WI38 (cell line): ENCODE data around the gene MYBBP1A.
"Not testable (repeated sequence)": the region's sequence is repeated elsewhere in the genome, so short reads cannot be mapped to it uniquely, and the experiment has no call there.

ENCODE experiments used
- H3K4me3 ChIP-seq: 2 replicates; pipeline ENCODE4 v1.5.1; 2011; ENCODE audit warnings: low read depth, mild to moderate bottlenecking, control low read depth, low read length
- TF ChIP-seq, protein P1 (sequence below): IDR thresholded peaks from 2 replicates; pipeline ENCODE4 v1.5.1; 2012; ENCODE audit warnings: low read depth, mild to moderate bottlenecking, control low read depth, low read length

The MYBBP1A gene

DNA sequence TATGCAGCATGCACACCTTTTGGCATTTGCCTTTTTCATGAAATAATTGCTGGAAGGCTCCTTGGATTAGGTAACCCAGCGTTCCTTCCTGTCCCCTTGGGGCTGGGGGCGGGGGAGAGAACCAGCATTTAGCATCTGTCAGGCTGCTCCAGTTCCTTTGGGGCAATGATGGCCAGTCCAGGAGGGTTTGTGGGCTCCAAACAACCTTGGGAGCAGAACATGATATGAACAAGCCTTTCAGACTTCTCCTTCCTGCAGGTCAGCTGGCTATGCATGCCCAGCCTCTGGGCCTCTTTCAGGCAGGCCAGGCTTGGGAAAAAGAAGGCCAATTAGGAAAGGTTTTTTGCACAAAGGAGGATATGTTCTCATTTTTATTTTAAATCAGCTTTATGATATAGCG, 28.0 kb upstream of the MYBBP1A start:
- H3K4me3 ChIP-seq = no peak overlapping the region
- TF ChIP-seq, protein P1, sequence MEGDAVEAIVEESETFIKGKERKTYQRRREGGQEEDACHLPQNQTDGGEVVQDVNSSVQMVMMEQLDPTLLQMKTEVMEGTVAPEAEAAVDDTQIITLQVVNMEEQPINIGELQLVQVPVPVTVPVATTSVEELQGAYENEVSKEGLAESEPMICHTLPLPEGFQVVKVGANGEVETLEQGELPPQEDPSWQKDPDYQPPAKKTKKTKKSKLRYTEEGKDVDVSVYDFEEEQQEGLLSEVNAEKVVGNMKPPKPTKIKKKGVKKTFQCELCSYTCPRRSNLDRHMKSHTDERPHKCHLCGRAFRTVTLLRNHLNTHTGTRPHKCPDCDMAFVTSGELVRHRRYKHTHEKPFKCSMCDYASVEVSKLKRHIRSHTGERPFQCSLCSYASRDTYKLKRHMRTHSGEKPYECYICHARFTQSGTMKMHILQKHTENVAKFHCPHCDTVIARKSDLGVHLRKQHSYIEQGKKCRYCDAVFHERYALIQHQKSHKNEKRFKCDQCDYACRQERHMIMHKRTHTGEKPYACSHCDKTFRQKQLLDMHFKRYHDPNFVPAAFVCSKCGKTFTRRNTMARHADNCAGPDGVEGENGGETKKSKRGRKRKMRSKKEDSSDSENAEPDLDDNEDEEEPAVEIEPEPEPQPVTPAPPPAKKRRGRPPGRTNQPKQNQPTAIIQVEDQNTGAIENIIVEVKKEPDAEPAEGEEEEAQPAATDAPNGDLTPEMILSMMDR = no peak

DNA sequence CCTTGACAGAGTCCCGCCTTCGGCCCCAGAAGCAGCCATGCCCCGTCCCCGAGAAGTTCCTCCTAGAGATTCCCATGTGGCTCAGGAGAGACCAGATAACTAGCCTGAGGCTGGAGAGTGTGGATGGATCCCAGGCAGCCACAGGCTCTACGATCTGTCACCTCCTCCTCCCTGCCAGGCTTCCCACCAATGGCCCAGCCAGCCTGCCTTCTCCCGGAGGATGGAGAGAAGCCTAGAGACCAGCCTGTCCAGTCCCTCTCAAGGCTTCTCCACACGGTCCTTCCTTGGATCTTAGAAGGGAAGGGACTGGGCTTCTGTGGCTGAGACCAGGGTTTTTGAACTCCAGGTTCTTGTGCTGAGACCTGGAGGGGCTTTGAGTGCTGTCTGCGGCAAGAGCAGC, 27.5 kb upstream of the MYBBP1A start:
- TF ChIP-seq, protein P1 = no peak
- no peak overlapping the region for H3K4me3 ChIP-seq

DNA sequence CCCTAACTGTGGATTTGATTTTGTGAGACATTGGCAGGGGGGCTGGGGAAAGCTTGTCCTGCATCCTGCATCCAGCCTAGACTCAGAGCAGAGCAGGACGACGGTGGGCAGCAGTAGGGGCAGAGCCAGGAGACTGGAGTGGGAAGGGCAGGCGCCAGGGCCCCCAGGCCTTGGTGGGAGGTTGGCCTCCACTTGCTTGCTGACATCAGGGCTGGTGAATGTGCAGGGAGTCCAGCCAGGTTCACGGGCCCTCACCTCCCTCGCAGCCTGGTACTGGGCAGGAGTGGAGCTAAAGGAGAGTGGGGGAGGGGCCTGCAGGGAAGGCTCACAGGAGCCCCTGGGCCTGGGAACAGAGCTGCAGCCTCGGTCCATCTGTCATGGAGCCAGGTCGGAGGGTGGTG, 26.9 kb upstream of the MYBBP1A start:
- H3K4me3 ChIP-seq = no peak overlapping the region
- TF ChIP-seq, protein P1 = no peak

DNA sequence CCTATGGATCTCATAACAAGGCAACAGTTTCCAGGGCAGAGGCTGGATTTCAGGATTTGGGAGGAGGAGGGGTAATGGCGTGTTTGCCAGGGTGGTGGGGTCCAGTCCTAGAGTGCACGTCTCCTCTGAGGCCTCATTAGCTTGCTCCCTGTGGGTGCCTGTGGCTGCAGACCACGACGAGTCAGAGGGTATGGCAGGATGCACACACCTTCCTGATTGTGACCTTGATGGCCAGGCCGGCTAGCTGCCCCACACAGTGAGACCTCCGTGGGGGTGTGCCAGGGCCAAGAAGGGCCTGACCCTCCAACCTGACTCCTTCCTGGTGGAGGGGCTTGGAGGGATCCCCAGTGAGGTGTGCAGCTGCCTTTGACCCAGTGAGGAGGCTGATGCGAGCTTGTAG, 25.1 kb upstream of the MYBBP1A start:
- TF ChIP-seq, protein P1 = no peak
- H3K4me3 ChIP-seq = no peak overlapping the region

DNA sequence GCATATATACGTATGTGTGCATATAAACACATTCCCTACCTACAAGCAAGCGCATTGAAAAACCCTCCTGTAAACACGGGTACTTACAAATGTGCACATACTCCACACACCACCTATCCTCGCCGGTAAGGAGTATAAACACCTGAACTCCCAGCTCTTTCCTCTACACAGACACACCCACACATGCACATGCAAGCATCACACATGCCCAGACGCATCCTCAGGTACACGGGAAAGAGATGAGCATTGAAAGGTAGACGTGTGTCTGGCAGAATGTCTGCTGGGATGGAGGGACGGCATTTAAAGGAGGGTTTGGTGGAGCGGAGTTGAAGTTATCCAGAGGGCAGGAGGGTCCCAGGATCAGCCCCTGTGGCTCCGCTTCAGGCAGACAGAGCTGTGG, 24.5 kb upstream of the MYBBP1A start:
- TF ChIP-seq, protein P1 = no peak
- no peak overlapping the region for H3K4me3 ChIP-seq

DNA sequence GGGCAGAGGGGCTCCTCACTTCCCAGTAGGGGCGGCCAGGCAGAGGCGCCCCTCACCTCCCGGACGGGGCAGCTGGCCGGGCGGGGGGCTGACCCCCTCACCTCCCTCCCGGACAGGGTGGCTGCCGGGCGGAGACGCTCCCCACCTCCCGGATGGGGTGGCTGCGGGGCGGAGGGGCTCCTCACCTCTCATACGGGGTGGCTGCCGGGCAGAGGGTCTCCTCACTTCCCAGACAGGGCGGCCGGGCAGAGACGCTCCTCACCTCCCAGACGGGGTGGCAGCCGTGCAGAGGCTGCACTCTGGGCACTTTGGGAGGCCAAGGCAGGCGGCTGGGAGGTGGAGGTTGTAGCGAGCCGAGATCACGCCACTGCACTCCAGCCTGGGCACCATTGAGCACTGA, 23.2 kb upstream of the MYBBP1A start:
- not testable (repeated sequence) for H3K4me3 ChIP-seq

DNA sequence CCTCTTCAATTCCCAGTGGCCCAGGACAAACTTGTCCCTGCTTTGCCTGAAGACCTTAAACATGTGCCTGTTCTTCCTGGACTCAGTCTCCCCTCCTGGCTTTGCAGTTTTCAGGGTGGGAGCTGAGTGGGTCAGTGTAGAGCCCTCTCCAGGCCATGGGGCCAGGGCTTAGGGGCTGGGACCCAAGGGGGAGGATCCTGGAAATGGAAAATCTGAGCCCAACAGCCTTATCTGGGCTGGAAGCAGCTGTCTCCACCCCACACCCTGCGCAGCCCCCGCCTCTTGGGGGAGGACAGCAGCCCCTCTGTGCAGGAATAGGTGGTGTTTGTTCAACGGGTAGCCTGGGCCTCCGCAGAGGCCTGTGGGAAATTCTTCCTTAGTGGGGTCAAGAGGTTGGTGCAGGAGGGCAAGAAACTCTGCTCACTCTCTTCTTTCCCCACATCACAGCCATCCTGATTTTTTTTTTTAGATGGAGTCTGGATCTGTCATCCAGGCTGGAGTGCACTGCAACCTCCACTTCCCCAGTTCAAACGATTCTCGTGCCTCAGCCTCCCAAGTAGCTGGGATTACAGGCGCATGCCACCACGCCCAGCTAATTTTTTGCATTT, 22.3 kb upstream of the MYBBP1A start:
- TF ChIP-seq, protein P1 = no peak
- H3K4me3 ChIP-seq = no peak overlapping the region

DNA sequence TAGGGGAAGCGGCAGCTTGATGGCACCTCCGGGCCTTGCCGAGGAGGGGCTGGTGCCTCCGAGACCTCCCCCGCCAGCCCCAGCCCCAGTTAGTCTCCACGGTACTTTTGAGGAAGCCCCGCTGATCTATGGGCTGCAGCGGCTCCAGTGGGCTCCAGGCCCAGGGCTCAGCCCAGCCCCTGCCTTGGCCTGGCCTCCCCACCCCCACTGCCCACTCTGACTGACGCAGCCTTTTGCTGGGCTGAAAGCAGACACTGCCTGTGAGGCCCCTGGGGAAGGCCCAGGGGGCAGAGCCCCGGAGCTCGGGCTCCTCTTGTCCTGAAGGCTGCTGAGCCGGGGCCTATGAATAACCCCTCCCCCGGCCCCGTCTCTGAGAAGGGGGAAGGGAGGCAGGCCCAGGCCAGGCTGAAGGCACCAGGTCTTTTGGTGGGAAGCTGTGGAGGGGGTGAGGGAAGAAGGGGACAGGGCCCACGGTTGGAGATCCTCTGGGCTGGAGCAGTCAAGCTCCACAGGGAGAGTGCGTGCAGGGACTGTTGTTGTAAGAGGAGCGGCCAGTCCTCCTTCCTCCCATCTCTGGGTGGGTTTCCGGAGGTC, 21.6 kb upstream of the MYBBP1A start:
- TF ChIP-seq, protein P1 = no peak
- no peak overlapping the region for H3K4me3 ChIP-seq
